GM19099 (cell line): ENCODE measurements around the gene CDKN1C.

Experiments used
- POLR2A ChIP-seq: IDR thresholded peaks from 3 replicates; pipeline ENCODE4 v1.6.1; 2011; ENCODE audit warnings: low read depth; ENCODE audit not compliant: insufficient read length; ENCODE audit errors: extremely low read depth

CDKN1C gene

GRCh38 chr11:2890466-2891294, 5.1 kb upstream of the CDKN1C start:
- TF ChIP-seq POLR2A = no peak

GRCh38 chr11:2889362-2890273, 4.0 kb upstream of the CDKN1C start:
- TF ChIP-seq POLR2A = no peak

- no peak for TF ChIP-seq POLR2A
Observed at GRCh38 chr11:2888266-2888968, 2.8 kb upstream of the CDKN1C start.

- no peak for TF ChIP-seq POLR2A
Observed at GRCh38 chr11:2887515-2888195, 2.1 kb upstream of the CDKN1C start.

GRCh38 chr11:2886936-2887335, 1.4 kb upstream of the CDKN1C start:
- no peak for TF ChIP-seq POLR2A

- TF ChIP-seq POLR2A = no peak
Observed at GRCh38 chr11:2886191-2886894, 768 bp upstream of the CDKN1C start.

GRCh38 chr11:2885017-2885677, 428 bp downstream of the CDKN1C start:
- TF ChIP-seq POLR2A = no peak

- TF ChIP-seq POLR2A = no peak
Observed at GRCh38 chr11:2883979-2884815, 1.4 kb downstream of the CDKN1C start.

- no peak for TF ChIP-seq POLR2A
Observed at GRCh38 chr11:2883640-2883978, 2.0 kb downstream of the CDKN1C start.

- TF ChIP-seq POLR2A = no peak
Observed at GRCh38 chr11:2882396-2883110, 3.0 kb downstream of the CDKN1C start.

- no peak for TF ChIP-seq POLR2A
Observed at GRCh38 chr11:2881981-2882375, 3.6 kb downstream of the CDKN1C start.

- TF ChIP-seq POLR2A = no peak
Observed at GRCh38 chr11:2881076-2881980, 4.2 kb downstream of the CDKN1C start.

GRCh38 chr11:2880646-2881045, 4.9 kb downstream of the CDKN1C start:
- no peak for TF ChIP-seq POLR2A
